Common myeloid progenitor, CD34-positive (primary cell): Measurements from ENCODE around the gene DZIP1L. TPM values are rescaled to one million over a fixed set of nuclear protein-coding genes. Genes with fewer than 3 reads are reported as not detected.
"Not testable (repeated sequence)": the region's sequence is repeated elsewhere in the genome, so short reads cannot be mapped to it uniquely, and the experiment has no call there.

Source experiments
- CTCF ChIA-PET: fragments of 350-600 bp; sonication (Branson Sonifier 250); formaldehyde crosslinking; loops from one replicate; lab custom pipeline; 2021; ENCODE audit warnings: antibody characterized with exemption; lab: Charles Lee
- POLR2A ChIA-PET: fragments of 350-600 bp; sonication (Branson Sonifier 250); formaldehyde crosslinking; loops from one replicate; lab custom pipeline; 2021; ENCODE audit warnings: antibody characterized with exemption; lab: Charles Lee
- DNase-seq, 3 donors: peaks; one replicate each; pipeline versions ENCODE4 v3.0.0 to v3.0.0-alpha.2; 2013
- H3K27ac ChIP-seq, 2 experiments: 1 replicate in 1 of 2; 2 replicates in 1 of 2; pipeline ENCODE4 v1.7.0; 2013; ENCODE audit warnings: inconsistent platforms in 2 of 2, low read length in 2 of 2, mild to moderate bottlenecking in 2 of 2, low read depth in 1 of 2, moderate library complexity in 1 of 2; ENCODE audit not compliant: severe bottlenecking in 2 of 2, insufficient read depth in 1 of 2, poor library complexity in 1 of 2
- H3K27me3 ChIP-seq, 5 experiments: replicated peaks in 2 of 5; 1 replicate in 3 of 5; 2 replicates in 2 of 5; pipeline versions ENCODE4 v1.6.1 to v1.7.0; 2013; ENCODE audit warnings: low read length in 4 of 5, mild to moderate bottlenecking in 2 of 5, moderate library complexity in 2 of 5, inconsistent platforms in 1 of 5; ENCODE audit not compliant: insufficient read depth in 5 of 5, control insufficient read depth in 4 of 5
- H3K36me3 ChIP-seq, 4 experiments: 1 replicate in 2 of 4; 2 replicates in 2 of 4; pipeline versions ENCODE4 v1.6.1 to v1.7.0; 2013; ENCODE audit warnings: low read length in 3 of 4, control low read depth in 1 of 4, mild to moderate bottlenecking in 1 of 4; ENCODE audit not compliant: control insufficient read depth in 4 of 4, insufficient read depth in 4 of 4
- H3K4me1 ChIP-seq, 4 experiments: 1 replicate in 3 of 4; 2 replicates in 1 of 4; pipeline versions ENCODE4 v1.6.1 to v1.7.1; 2013; ENCODE audit warnings: low read length in 3 of 4, mild to moderate bottlenecking in 3 of 4, control low read depth in 1 of 4, inconsistent platforms in 1 of 4, moderate library complexity in 1 of 4; ENCODE audit not compliant: control insufficient read depth in 4 of 4, insufficient read depth in 4 of 4; ENCODE audit errors: control extremely low read depth in 1 of 4
- H3K4me3 ChIP-seq, 7 experiments: 1 replicate in 4 of 7; 2 replicates in 3 of 7; pipeline versions ENCODE4 v1.5.1 to v1.7.0; 2013; ENCODE audit warnings: mild to moderate bottlenecking in 7 of 7, low read length in 6 of 7, moderate library complexity in 6 of 7, inconsistent platforms in 2 of 7, low read depth in 2 of 7, control low read depth in 1 of 7; ENCODE audit not compliant: insufficient read depth in 4 of 7, control insufficient read depth in 1 of 7; ENCODE audit errors: extremely low read depth in 1 of 7
- H3K9me3 ChIP-seq, 5 experiments: 1 replicate in 4 of 5; 2 replicates in 1 of 5; pipeline versions ENCODE4 v1.6.1 to v1.7.1; 2013; ENCODE audit warnings: low read length in 4 of 5, mild to moderate bottlenecking in 2 of 5, inconsistent platforms in 1 of 5, low read depth in 1 of 5, moderate library complexity in 1 of 5; ENCODE audit not compliant: control insufficient read depth in 4 of 5, insufficient read depth in 2 of 5; ENCODE audit errors: control extremely low read depth in 1 of 5
- WGBS: methylation state at CpG from one replicate; pipeline ENCODE4 v1.1.5; 2013; ENCODE audit not compliant: insufficient coverage; 5-methylcytosine and 5-hydroxymethylcytosine counted together
- polyA plus RNA-seq: library from polyadenylated mRNA; unstranded; fragments of 120-200 nt; gene quantifications from one replicate; pipeline ENCODE4 v1.2.1, GENCODE V29; 2013

The DZIP1L gene, protein sequence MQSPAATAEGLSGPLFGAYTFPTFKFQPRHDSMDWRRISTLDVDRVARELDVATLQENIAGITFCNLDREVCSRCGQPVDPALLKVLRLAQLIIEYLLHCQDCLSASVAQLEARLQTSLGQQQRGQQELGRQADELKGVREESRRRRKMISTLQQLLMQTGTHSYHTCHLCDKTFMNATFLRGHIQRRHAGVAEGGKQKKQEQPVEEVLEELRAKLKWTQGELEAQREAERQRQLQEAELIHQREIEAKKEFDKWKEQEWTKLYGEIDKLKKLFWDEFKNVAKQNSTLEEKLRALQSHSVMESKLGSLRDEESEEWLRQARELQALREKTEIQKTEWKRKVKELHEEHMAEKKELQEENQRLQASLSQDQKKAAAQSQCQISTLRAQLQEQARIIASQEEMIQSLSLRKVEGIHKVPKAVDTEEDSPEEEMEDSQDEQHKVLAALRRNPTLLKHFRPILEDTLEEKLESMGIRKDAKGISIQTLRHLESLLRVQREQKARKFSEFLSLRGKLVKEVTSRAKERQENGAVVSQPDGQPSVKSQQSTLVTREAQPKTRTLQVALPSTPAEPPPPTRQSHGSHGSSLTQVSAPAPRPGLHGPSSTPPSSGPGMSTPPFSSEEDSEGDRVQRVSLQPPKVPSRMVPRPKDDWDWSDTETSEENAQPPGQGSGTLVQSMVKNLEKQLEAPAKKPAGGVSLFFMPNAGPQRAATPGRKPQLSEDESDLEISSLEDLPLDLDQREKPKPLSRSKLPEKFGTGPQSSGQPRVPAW
- 2.6 TPM for polyA plus RNA-seq

- Histone ChIP-seq H3K9me3 (no peaks in the 10 kb centered on the region), H3K36me3 (no peaks in the 10 kb centered on the region), H3K4me1 (peaks cover 0 to 15% (median 4%) of the 10 kb centered on the region in 4 experiments), H3K4me3 (peak within 1 kb of the TSS; percentile 61 to 91 (median 81)), H3K27me3 (peaks cover 0 to 2% (median 0%) of the 10 kb centered on the region in 5 experiments), H3K27ac (no peak within 1 kb of the TSS)
- DNase-seq, result peak; percentile 31 to 61 (median 48)
- ChIA-PET CTCF (interaction anchor here (0.9 to 1.6 kb wide), 8 partner anchors 9 to 46 kb away, joined by 3 to 6 read pairs (median 4); no protein-coding TSS in a partner anchor), POLR2A (no interaction called here)
- under 1% methylated on average over 72 of the region's 86 CpGs for WGBS
These were observed at the start of gene DZIP1L for GRCh38 chr3:138114988-138115971. TSS of gene DZIP1L (minus strand) at chr3:138115608. CDS start at chr3:138103971, 11,637 bp downstream.

DNA sequence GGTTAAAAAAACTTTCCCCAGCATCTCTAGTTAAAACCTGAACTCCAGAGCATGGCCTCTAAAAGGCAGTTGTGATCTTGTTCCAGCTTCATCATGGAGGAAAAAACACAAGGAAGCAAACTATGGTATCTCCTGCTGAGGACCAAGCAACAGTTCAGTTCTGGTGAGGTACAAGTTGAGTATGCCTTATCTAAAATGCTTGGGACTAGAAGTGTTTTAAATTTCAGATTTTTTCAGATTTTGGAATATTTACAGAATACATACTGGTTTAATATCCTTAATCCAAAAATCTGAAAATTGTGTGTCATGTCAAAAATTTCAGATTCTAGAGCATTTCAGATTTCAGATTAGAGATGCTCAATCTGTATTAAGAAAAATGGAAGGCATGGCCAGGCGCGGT lies 49.7 kb upstream of the DZIP1L start:
- peaks cover 20 to 73% (median 53%) of the 10 kb centered on the region in 4 experiments for H3K36me3 ChIP-seq

DNA sequence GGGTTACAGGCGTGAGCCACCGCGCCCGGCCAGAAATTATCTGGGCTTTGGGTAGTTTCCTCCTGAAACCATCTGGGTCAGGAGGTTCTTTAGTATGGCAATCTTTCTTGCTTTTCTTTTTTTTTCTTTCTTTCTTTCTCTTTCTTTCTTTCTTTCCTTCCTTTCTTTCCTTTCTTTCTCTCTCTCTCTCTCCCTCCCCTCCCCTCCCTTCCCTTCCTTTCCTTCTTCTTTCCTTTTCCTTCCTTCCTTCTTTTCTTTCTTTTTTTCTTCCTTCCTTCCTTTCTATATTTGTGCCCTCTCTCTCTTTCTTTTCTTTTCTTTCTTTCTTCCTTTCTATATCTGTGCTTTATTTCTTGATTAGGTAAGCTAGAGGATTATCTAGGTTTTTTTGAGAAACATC lies 42.3 kb upstream of the DZIP1L start:
- POLR2A ChIA-PET, result interaction anchor here (0.6 kb wide), 1 partner anchor 23 kb away, joined by 3 read pairs; no protein-coding TSS in a partner anchor
- Histone ChIP-seq H3K4me3 (no peak overlapping the region), H3K36me3 (peaks cover 0 to 19% (median 13%) of the 10 kb centered on the region in 4 experiments), H3K27ac (no peak overlapping the region), H3K9me3 (peaks cover 0 to 3% (median 1%) of the 10 kb centered on the region in 5 experiments), H3K4me1 (no peaks in the 10 kb centered on the region), H3K27me3 (no peaks in the 10 kb centered on the region)
- 98% methylated on average over 4 of the region's 4 CpGs for WGBS
- CTCF ChIA-PET, result interaction anchor here (0.6 to 1.1 kb wide), 2 partner anchors 15 to 822 kb away, joined by 3 read pairs; no protein-coding TSS in a partner anchor
- DNase-seq, result no peak

More for the DNA sequence above, 49.7 kb upstream of the DZIP1L start:
- Histone ChIP-seq H3K4me1 (no peaks in the 10 kb centered on the region), H3K27me3 (no peaks in the 10 kb centered on the region), H3K27ac (no peak overlapping the region), H3K4me3 (no peak overlapping the region), H3K9me3 (no peaks in the 10 kb centered on the region)
- CTCF ChIA-PET, result no interaction called here
- DNase-seq, result no peak
- POLR2A ChIA-PET, result no interaction called here
- 100% methylated on average over 2 of the region's 2 CpGs for WGBS

- H3K36me3 ChIP-seq, result no peaks in the 10 kb centered on the region
- no peaks in the 10 kb centered on the region for H3K27me3 ChIP-seq
- no peak overlapping the region for H3K27ac ChIP-seq
- peaks cover 0 to 3% (median 1%) of the 10 kb centered on the region in 5 experiments for H3K9me3 ChIP-seq
- no peak overlapping the region for H3K4me3 ChIP-seq
- ChIA-PET POLR2A (no interaction called here), CTCF (no interaction called here)
- DNase-seq, result no peak
- H3K4me1 ChIP-seq, result no peaks in the 10 kb centered on the region
These were observed 39.1 kb upstream of the DZIP1L start for GRCh38 chr3:138154534-138154933.

GRCh38 chr3:138148503-138148902 lies 33.1 kb upstream of the DZIP1L start:
- no peak overlapping the region for H3K4me3 ChIP-seq

GRCh38 chr3:138142181-138142580 lies 26.8 kb upstream of the DZIP1L start:
- H3K36me3 ChIP-seq, POLR2A ChIA-PET, H3K27ac ChIP-seq, H3K27me3 ChIP-seq, H3K9me3 ChIP-seq, DNase-seq, H3K4me3 ChIP-seq: not testable (repeated sequence)
- CTCF ChIA-PET, result interaction anchor here (1.2 kb wide), 1 partner anchor 27 kb away, joined by 3 read pairs; the partner anchor contains the start of gene DZIP1L
- 100% methylated on average over 3 of the region's 3 CpGs for WGBS
- peaks cover 0 to 14% (median 6%) of the 10 kb centered on the region in 4 experiments for H3K4me1 ChIP-seq

More at GRCh38 chr3:138148503-138148902, 33.1 kb upstream of the DZIP1L start:
- no peaks in the 10 kb centered on the region for H3K4me1 ChIP-seq
- ChIA-PET POLR2A (no interaction called here), CTCF (interaction anchor here (1.1 to 2.0 kb wide), 3 partner anchors 29 to 78 kb away, joined by 3 to 5 read pairs (median 3); no protein-coding TSS in a partner anchor)
- H3K27ac ChIP-seq, result no peak overlapping the region
- no peaks in the 10 kb centered on the region for H3K27me3 ChIP-seq
- no peak for DNase-seq
- no peaks in the 10 kb centered on the region for H3K9me3 ChIP-seq
- WGBS, result 81% methylated on average over 3 of the region's 4 CpGs
- H3K36me3 ChIP-seq, result no peaks in the 10 kb centered on the region
